ENCODE results near the gene ZMAT1. TPM values are rescaled to one million over a fixed set of nuclear protein-coding genes. Genes with fewer than 3 reads are reported as not detected.
A peak's percentile ranks its signal among the peaks of the same experiment; 100 is the strongest.

Gene ZMAT1
- total RNA-seq, 2 donors from 2014 or later = 12.5 to 18.8 TPM

DNA sequence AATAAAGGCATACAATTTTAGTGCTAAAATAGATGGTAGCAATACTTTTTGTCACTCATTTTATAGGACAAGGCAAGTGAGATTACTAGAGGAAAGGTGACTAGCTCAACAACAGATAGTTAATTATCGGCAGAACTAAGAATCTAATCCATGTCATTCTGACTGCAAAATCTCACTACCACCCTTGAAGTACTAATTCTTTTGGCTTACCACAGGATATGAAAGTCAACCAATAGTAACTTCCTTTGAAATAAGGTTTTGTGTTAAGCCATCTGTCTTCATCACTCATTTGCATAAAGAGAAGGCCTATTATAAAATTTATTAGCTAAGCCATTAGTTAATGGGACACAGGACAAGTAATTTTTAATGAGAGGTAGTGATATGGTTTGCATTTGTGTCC lies 25.3 kb upstream of the ZMAT1 start:
- intact Hi-C loops (cut with DNase I) = no loop called here

DNA sequence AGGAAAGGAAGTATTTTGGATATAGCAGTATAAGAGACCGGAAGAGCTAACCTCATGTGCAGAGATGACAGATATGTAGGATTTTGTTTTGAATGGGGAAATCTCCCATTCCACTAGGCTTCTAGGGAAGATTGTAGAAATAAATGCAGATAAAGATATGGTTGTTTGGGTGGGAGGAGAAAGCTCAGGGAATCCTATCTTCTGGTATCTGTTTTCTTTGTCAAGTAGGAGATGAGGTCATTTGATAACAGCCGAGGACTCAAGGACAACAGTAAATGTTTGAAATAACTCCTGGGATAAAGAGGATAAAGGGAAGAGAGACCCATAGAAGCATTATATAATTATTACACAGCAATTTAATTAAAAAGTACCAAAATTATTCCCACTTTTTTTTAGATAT lies 24.7 kb upstream of the ZMAT1 start:
- TF ChIP-seq, protein P1, sequence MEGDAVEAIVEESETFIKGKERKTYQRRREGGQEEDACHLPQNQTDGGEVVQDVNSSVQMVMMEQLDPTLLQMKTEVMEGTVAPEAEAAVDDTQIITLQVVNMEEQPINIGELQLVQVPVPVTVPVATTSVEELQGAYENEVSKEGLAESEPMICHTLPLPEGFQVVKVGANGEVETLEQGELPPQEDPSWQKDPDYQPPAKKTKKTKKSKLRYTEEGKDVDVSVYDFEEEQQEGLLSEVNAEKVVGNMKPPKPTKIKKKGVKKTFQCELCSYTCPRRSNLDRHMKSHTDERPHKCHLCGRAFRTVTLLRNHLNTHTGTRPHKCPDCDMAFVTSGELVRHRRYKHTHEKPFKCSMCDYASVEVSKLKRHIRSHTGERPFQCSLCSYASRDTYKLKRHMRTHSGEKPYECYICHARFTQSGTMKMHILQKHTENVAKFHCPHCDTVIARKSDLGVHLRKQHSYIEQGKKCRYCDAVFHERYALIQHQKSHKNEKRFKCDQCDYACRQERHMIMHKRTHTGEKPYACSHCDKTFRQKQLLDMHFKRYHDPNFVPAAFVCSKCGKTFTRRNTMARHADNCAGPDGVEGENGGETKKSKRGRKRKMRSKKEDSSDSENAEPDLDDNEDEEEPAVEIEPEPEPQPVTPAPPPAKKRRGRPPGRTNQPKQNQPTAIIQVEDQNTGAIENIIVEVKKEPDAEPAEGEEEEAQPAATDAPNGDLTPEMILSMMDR (IDR thresholded peaks at IDR 0.05) = no peak
- no peak for TF ChIP-seq POLR2A (IDR thresholded peaks at IDR 0.05)
- WGBS, 2 donors = 30 to 31% methylated on average over 2 of the region's 2 CpGs

More for the DNA sequence above, 25.3 kb upstream of the ZMAT1 start:
- ATAC-seq (no peak), DNase-seq (no peak)
- WGBS, 2 donors = 69 to 88% methylated on average over 1 of the region's 1 CpG
- no peaks in the 10 kb centered on the region for H3K27me3 ChIP-seq
- H3K4me3 ChIP-seq = no peak overlapping the region
- H3K4me1 ChIP-seq = no peaks in the 10 kb centered on the region
- H3K27ac ChIP-seq = no peak overlapping the region
- no peaks in the 10 kb centered on the region for H3K9me3 ChIP-seq
- no peaks in the 10 kb centered on the region for H3K36me3 ChIP-seq (replicated peaks in 1 of 2; ENCODE audit: insufficient read depth in 1 of 2, low read depth in 2 of 2)
- TF ChIP-seq POLR2A (IDR thresholded peaks at IDR 0.05) = no peak
- TF ChIP-seq, protein P1 (IDR thresholded peaks at IDR 0.05) = no peak

DNA sequence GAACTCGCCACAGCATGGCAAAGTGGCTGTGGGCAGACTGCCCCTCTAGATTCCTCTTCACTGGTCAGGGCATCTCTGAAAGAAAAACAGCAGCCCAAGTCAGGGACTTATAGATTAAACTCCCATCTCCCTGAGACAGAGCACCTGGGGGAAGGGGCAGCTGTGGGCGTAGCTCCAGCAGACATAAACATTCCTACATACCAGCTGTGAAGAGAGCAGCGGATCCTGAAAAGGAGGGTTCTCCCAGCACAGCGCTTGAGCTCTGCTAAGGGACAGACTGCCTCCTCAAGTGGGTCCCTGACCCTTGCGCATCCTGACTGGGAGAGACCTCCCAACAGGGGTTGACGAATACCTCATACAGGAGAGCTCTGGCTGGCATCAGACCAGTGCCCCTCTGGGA lies 18.8 kb upstream of the ZMAT1 start:
- intact Hi-C loops (cut with DNase I) = no loop called here
- Histone ChIP-seq H3K27ac (no peak overlapping the region), H3K4me3 (no peak overlapping the region), H3K9me3 (no peaks in the 10 kb centered on the region), H3K4me1 (no peaks in the 10 kb centered on the region), H3K27me3 (no peaks in the 10 kb centered on the region), H3K36me3 (replicated peaks in 1 of 2; ENCODE audit: insufficient read depth in 1 of 2, low read depth in 2 of 2) (no peaks in the 10 kb centered on the region)
- no peak for DNase-seq
- 50 to 54% methylated on average over 1 to 4 of the region's 6 CpGs for WGBS, 2 donors
- ATAC-seq = no peak
- TF ChIP-seq, protein P1 (IDR thresholded peaks at IDR 0.05) = no peak
- TF ChIP-seq POLR2A (IDR thresholded peaks at IDR 0.05) = no peak

More for the DNA sequence above, 24.7 kb upstream of the ZMAT1 start:
- H3K36me3 ChIP-seq (replicated peaks in 1 of 2; ENCODE audit: insufficient read depth in 1 of 2, low read depth in 2 of 2) = no peaks in the 10 kb centered on the region
- no peaks in the 10 kb centered on the region for H3K27me3 ChIP-seq
- no peaks in the 10 kb centered on the region for H3K4me1 ChIP-seq
- H3K9me3 ChIP-seq = no peaks in the 10 kb centered on the region
- H3K4me3 ChIP-seq = no peak overlapping the region
- intact Hi-C loops (cut with DNase I) = no loop called here
- no peak overlapping the region for H3K27ac ChIP-seq
- ATAC-seq (no peak), DNase-seq (no peak)

DNA sequence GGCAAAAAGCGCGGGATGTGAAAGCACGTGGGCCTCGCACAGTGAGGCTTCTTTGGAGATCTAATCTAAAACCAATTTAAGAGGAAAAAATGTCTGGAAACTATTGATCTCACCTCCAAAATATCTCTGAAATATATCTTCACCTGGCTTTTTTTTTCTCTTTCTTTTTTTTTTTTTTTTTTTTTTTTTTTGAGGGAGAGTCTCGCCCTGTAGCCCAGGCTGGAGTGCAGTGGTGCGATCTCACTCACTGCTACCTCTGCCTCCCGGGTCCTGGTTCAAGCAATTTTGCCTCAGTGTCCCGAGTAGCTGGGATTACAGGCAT lies 383 bp upstream of the ZMAT1 start:
- no peak for ATAC-seq
- Histone ChIP-seq H3K9me3 (no peaks in the 10 kb centered on the region), H3K27me3 (no peaks in the 10 kb centered on the region), H3K4me1 (no peaks in the 10 kb centered on the region), H3K27ac (peak overlapping the region in 3 of 4 donors; percentile 90 to 95 (median 93)), H3K36me3 (replicated peaks in 1 of 2; ENCODE audit: insufficient read depth in 1 of 2, low read depth in 2 of 2) (no peaks in the 10 kb centered on the region), H3K4me3 (no peak overlapping the region)
- intact Hi-C loops (cut with DNase I) = no loop called here
- TF ChIP-seq, protein P1 (IDR thresholded peaks at IDR 0.05) = no peak
- TF ChIP-seq POLR2A (IDR thresholded peaks at IDR 0.05) = no peak
- 12 to 35% methylated on average over 5 to 6 of the region's 8 CpGs for WGBS, 2 donors
- DNase-seq = no peak

DNA sequence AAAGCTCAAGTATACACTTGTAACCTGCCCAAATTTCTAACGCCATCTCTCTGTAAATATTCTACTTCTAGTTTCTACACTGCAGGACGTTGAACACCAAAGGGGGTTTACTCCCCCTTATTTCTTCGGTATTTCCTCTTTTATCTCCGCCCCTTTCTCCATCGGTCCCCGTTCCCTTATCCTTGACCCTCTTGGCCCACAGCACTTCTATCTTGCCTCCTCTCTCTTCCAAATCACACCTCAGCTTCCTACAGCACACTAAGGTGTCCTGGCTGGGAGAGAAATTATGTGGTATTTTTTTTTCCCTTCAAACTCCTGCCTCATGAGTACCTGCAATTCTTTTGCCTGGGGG lies 715 bp downstream of the ZMAT1 start:
- no peaks in the 10 kb centered on the region for H3K4me1 ChIP-seq
- 0% methylated on average over 6 of the region's 6 CpGs for WGBS, 2 donors
- TF ChIP-seq POLR2A (IDR thresholded peaks at IDR 0.05) = no peak
- TF ChIP-seq, protein P1 (IDR thresholded peaks at IDR 0.05) = no peak
- intact Hi-C loops (cut with DNase I) = no loop called here
- peak overlapping the region; percentile 51 to 95 (median 92) for H3K27ac ChIP-seq
- H3K36me3 ChIP-seq (replicated peaks in 1 of 2; ENCODE audit: insufficient read depth in 1 of 2, low read depth in 2 of 2) = no peaks in the 10 kb centered on the region
- ATAC-seq (no peak), DNase-seq (no peak)
- no peaks in the 10 kb centered on the region for H3K27me3 ChIP-seq
- no peaks in the 10 kb centered on the region for H3K9me3 ChIP-seq
- H3K4me3 ChIP-seq = peak overlapping the region in 1 of 2 donors; percentile 68
